GM18505 (cell line): Measurements from ENCODE around the gene CALML5.

Source experiments
- ATAC-seq: cut with Tn5 transposase; IDR thresholded peaks from one replicate; pipeline ENCODE4 v1.9.1; 2021; ENCODE audit not compliant: unreplicated experiment
- POLR2A ChIP-seq: IDR thresholded peaks from 4 replicates; pipeline ENCODE4 v1.6.1; 2011; ENCODE audit warnings: borderline replicate concordance; ENCODE audit not compliant: insufficient read depth, insufficient read length; ENCODE audit errors: extremely low read depth

CALML5 gene

DNA sequence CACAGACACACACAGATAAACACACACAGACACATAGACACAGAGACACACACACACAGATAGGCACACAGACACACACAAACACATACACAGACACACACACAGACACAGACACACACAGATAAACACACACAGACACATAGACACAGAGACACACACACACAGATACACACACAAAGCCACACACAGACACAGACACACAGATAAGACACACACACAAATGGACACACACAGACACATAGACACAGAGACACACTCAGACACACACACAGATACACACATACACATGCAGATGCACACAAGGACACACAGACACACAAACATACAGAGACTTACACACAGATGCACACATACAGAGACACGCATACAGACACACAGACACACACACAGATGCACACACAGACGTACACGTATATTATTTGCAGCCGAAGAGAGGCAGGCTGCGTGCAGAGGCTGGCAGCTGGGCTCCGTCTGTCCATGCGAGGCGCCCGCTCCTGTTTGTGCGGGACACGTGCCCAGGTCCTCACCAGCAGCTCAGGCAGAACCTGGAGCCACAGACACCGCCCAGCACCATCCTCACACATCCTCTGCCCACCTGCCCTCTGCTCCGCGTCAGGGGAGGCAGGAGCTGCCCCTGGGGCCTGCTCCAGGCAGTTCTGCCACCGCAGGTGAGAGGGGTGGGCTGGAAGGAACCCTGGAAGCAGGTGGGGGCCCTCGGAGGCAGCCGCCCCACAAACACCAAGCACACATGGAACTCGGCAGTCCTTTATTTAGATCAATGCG lies 1.2 kb downstream of the CALML5 start:
- TF ChIP-seq POLR2A, result no peak
- ATAC-seq, result no peak

DNA sequence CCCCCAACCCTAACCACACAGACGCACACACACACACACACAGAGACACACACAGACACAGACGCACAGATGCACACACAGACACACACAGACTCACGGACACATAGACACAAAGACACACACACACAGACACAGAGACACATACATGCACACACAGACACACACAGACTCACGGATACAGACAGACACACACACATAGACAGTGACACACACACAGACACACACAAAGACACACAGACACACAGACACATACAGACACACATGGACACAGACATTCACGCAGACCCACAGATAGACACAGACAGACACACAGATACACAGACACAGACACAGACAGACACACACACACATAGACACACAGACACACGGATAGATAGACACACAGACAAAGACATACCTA lies 2.1 kb downstream of the CALML5 start:
- TF ChIP-seq POLR2A, result no peak
- ATAC-seq, result no peak

DNA sequence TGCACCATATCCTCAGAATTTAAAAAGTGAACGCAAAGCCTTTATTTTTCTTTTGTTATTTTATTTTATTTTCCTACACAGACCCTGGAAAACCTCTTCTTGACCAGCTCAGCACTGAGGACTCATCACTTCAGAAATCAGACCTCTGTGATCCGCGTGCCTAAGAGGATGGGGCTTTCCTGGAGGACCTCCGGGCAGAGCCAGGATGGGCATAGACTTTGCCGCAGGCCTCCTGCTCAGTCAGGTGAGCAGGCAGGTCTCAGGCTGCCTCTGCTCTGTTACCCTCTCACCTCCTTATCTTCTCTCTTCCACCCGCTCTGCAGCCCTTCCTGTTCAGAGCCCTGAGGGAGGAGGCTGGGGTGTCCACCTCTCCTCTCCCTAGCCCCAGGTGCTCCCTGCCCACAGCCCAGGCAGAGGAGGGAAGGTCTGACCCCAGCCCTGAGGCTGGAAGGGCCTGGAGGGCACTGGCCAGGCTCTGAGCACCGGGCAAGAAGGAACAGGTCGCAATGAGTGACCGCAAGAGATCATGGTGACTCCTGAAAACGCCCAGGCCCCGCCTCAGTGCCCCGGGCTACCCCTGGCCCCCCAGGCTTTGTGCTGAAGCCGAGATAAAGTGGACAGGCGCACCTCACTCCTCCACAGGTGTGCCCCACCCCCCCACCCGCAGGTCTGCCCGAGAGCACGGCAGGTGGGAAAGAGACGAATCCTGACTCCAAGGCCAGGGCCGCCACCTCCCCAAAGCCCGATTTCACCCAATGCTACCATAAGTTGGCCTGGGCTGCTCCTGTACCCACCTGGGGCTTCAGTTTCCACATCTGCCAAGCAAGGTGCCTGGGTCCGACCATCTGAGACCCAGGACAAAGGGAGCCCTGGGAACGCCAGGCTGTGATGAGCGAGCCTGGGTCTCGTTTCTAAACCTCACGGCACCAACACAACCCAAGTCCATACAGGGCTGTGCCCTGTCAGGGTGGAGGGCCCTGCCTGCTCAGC lies 2.8 kb downstream of the CALML5 start:
- ATAC-seq, result no peak
- no peak for TF ChIP-seq POLR2A

DNA sequence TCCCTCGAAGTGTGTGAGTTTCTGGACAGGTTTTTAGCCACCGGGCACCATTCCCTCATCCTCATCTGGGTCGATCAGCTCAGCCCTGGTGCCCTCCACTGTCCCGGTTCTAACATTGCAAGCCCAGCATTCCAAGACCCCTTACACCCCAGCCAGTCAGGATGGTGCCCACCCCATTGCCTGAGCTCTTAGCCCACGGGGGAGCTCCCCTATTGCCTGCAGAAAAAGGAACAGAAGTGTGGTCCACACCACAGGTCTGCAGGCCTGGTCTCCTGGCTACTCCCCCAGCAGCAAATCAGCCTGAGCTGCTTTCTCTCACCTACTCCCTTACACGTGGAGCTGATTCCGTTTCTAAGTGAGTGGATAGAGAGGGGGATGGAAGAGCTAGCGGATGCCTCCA lies 4.8 kb downstream of the CALML5 start:
- no peak for ATAC-seq

DNA sequence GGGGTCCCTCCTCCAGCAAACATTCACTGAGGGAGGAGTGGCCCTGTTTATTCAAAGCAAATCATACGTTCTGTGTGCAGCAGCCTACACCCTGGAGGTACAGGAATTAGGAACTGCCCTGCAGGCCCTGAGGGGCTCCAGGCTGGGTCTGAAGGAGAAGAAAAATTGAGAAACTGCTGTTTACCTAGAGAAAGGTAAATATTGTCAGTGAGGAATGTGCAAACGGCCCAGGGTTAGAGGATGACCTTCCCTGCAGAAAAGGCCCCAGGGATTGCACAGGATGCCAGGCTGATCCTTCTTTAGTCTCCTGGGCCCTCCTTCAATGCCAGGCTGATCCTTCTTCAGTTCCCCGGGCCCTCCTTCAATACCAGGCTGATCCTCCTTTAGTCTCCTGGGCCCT lies 5.7 kb downstream of the CALML5 start:
- no peak for TF ChIP-seq POLR2A
- no peak for ATAC-seq

More for the DNA sequence above, 4.8 kb downstream of the CALML5 start:
- no peak for TF ChIP-seq POLR2A

DNA sequence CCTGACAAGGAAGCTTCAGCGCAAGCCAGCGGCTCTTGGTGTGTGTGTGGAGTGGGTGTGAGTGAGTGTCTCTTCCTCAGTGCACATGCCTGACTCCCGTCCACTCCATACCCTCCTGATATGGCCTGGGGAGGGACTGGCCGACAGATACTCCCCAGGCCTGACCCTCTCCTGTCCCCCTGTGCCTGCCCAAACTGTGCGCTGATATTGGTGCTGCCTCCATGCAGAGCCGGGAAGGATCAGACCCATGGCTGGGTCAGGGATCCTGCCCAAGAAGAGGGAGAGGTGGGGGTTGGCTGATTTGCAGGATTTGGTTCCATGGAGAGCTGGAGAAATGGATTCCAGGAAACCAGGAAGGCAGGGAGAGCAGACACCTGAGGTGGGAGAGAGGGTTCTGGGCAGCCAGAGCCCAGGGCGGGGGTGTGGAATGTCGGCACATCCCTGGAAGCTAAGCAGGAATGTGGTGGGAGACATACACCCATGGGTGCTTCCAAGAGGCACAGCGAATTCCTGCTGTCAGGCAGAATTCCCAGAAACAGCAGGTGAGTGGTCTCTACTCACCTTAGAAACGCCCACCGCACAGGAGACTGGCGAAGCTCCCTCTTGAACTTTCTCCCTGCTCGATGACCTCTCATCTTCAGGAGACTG lies 6.3 kb downstream of the CALML5 start:
- TF ChIP-seq POLR2A, result no peak

DNA sequence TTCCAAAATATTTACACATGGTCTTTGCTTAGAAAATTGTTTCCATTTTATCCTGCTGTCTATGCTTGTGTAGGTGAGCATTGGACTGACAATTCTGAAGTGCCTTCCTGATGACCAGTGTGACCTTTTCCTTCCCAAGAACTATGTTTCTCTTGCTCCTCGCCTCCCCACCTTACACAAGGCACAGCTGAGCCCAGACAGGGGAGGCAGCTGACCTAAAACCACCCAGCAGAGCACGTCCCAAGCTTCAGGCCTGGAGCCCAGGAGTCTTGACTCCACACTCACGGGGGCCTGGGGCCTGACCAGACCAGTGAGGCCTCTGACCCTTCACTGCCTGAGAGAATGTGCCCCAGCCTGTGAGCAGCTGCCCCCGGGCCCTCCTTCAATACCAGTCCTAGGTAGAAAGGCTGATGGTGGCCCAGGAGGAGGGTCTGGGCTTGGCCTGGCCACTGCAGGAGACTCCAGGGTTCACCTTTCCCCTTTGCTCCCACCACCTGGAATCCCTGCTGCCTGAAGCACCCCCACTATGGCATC lies 7.0 kb downstream of the CALML5 start:
- TF ChIP-seq POLR2A, result no peak

More for the DNA sequence above, 6.3 kb downstream of the CALML5 start:
- ATAC-seq, result no peak

DNA sequence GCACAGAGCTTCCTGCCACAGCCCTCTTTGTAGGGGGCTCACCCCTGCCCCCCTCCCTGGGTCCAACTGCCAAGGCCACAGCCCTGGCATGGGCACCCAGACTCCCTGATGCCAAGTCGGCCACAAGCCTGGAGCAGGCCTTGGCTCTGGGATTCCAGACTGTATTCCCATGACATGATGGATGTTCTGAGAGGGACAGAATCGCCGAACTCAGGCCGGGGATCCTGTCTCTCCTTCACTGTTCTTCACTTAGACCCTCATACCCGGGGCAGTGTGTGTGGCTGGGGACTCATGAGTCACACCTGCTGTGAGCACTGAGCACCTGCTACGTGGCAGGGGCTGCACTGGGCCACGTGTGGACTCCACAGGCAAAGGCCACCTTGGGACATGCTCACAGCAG lies 7.9 kb downstream of the CALML5 start:
- no peak for TF ChIP-seq POLR2A
- no peak for ATAC-seq

More for the DNA sequence above, 7.0 kb downstream of the CALML5 start:
- ATAC-seq, result no peak

DNA sequence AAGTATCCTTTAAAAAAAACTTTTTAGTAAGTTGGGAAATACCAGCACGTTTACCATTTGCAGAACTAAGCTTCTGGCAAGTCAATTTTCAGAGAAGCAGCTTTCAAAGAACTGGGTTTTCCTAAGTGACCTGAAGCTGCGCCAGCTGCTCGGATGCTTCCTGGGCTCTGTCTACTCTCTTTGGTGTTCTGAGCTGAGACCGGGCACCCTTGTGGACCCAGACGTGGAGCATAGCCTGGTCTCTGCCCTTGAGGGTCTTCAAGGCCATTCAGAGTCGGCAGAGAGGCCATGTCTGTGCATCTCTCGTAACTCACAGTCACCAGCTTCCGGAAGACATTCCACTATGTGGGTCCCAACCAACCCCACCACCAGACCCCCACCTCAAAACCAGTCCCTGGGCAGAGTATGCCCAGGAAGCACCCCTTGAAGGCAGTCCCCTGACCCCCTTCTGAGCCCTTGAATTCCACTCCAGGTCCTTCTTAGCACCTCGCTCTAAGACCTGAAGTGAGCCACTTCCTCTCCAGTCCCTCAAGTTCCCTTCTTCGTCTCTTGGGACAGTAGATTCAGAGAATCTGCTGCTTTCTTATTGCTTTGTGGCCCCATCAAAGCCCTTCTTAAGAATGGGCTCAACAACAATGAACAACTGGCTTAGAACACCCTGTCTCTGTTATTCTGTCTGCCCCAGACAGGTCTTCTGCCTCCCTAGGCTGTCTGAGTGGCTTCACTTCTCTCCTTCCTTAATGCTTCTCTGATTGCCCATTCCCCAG lies 8.5 kb downstream of the CALML5 start:
- no peak for TF ChIP-seq POLR2A
- ATAC-seq, result no peak

DNA sequence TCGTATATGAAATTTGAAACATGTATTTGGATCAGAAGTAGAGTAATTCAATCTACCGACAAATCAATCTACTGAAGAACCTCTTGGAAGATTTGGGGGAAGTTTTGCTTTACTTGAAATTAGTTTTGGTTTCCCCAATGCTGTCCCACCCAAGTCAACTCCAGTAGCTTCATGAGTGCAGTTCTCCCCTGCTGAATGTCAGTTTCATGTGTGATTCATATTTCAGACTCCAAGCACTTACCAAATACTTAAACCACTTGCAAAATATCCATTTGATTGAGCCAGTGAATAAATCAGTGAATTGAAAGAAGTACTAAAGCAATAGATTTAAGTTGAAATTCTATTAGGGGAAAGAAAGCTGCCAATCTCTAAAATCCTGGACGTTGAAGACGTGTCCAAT lies 9.3 kb downstream of the CALML5 start:
- no peak for ATAC-seq
- TF ChIP-seq POLR2A, result no peak

DNA sequence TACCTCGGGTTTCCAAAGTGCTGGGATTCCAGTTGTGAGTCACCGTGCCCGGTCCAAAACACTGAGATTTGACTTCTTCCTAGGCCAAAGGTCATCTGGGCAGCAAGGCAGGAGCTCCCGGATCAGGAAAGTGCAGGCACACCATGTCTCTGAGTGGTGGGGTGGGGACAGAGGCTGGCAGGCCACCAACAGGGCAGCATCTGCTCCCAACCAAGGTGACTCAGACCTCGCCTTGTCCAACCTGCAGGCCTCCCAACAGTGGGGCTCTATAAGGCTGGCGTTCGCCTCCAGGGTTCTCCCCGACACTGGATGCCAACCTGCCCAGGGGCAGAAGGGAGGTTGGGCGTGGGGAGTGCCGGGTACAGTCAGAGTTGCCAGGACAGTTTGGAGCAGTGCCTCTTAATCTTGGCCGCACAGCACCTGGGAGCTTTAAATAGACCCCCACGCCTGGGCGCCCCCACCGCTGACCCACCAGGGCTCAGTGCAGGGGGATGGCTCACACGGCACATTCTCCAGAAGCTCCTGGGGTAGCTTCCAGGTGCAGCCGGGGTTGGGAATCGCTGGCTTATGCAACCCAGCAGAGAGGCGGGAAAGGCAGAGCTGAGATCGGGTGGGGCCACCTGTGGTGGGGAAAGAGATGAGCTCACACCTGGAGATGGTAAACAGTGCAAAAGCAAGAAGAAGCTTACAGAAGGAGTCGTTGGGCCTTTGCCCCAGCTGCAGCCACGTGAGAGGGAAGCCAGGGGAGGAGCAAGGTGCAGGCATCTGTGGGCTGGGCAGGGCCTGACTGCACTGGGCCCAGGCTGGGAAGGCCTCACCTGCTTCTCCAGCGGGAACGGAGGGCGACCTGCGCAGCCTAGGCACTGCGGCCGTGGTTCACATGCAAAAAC lies 10.9 kb downstream of the CALML5 start:
- no peak for TF ChIP-seq POLR2A
- ATAC-seq, result no peak

DNA sequence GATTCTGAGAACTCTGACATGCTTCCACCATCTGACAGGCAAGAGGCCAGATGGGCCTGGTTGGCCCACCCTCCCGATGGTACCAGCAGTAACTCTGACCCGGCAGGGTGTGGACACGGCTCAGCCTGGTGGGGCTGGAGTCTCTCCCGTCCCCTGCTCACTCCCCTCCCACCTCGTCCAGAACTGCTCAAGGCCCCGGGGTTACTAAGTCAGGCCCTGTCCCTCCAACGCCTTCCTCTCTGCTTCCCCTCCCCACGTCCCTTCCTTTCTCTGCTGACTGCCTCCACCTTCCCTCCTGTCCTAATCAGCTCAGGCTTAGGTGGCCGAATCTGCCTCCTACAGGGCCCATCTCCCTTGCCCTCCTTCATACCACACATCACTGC lies 12.5 kb downstream of the CALML5 start:
- no peak for ATAC-seq
- TF ChIP-seq POLR2A, result no peak
